Measurements from ENCODE around the gene NRXN3. TPM values are rescaled to one million over a fixed set of nuclear protein-coding genes. Genes with fewer than 3 reads are reported as not detected.

Gene NRXN3
- total and polyA plus RNA-seq, 4 donors, result 1.5 to 16.6 (median 7.7) TPM

GRCh38 chr14:78834766-78835451 is 664.7 kb downstream of the NRXN3 start:
- H3K36me3 ChIP-seq (ENCODE audit: control insufficient read depth in 1 of 2, insufficient read depth in 2 of 2, low read length in 1 of 2), result no peaks in the 10 kb centered on the region
- H3K4me3 ChIP-seq (ENCODE audit: low read length in 2 of 2), result no peak overlapping the region
- no peaks in the 10 kb centered on the region for H3K4me1 ChIP-seq (ENCODE audit: control insufficient read depth in 1 of 2, insufficient read depth in 2 of 2, low read length in 2 of 2)
- no peak for DNase-seq
- ATAC-seq (ENCODE audit: low FRiP score), result no peak
- no peak overlapping the region for H3K27ac ChIP-seq (ENCODE audit: low read depth in 1 of 2, low read length in 2 of 2)
- 24 to 28% methylated on average over 12 of the region's 12 CpGs for WGBS, 2 donors
- H3K9me3 ChIP-seq (ENCODE audit: control insufficient read depth, low read length), result no peaks in the 10 kb centered on the region
- intact Hi-C loops (cut with DNase I), result loop anchor here in 1 of 2 donors (5.0 kb wide), 1 partner anchor 968 kb away; no protein-coding TSS in a partner anchor
- no peaks in the 10 kb centered on the region for H3K27me3 ChIP-seq (ENCODE audit: control insufficient read depth in 1 of 2, insufficient read depth in 2 of 2, low read length in 1 of 2)

- peaks cover 1% of the 10 kb centered on the region for H3K9me3 ChIP-seq (ENCODE audit: control insufficient read depth, low read length)
- no peak overlapping the region for H3K27ac ChIP-seq (ENCODE audit: low read depth in 1 of 2, low read length in 2 of 2)
- H3K36me3 ChIP-seq (ENCODE audit: control insufficient read depth in 1 of 2, insufficient read depth in 2 of 2, low read length in 1 of 2), result no peaks in the 10 kb centered on the region
- no peaks in the 10 kb centered on the region for H3K27me3 ChIP-seq (ENCODE audit: control insufficient read depth in 1 of 2, insufficient read depth in 2 of 2, low read length in 1 of 2)
- H3K4me3 ChIP-seq (ENCODE audit: low read length in 2 of 2), result no peak overlapping the region
- no peak for ATAC-seq (ENCODE audit: low FRiP score)
- intact Hi-C loops (cut with DNase I), result loop anchor here in 1 of 2 donors (5.0 kb wide), 1 partner anchor 969 kb away; no protein-coding TSS in a partner anchor
- WGBS, 2 donors, result 64 to 65% methylated on average over 1 of the region's 1 CpG
- no peaks in the 10 kb centered on the region for H3K4me1 ChIP-seq (ENCODE audit: control insufficient read depth in 1 of 2, insufficient read depth in 2 of 2, low read length in 2 of 2)
- no peak for DNase-seq
These were observed 665.7 kb downstream of the NRXN3 start for GRCh38 chr14:78835909-78836308.

- ATAC-seq (ENCODE audit: low FRiP score), result no peak
- 8 to 11% methylated on average over 4 of the region's 4 CpGs for WGBS, 2 donors
- Histone ChIP-seq H3K27ac (ENCODE audit: low read depth in 1 of 2, low read length in 2 of 2) (no peak overlapping the region), H3K4me1 (ENCODE audit: control insufficient read depth in 1 of 2, insufficient read depth in 2 of 2, low read length in 2 of 2) (no peaks in the 10 kb centered on the region), H3K4me3 (ENCODE audit: low read length in 2 of 2) (no peak overlapping the region), H3K36me3 (ENCODE audit: control insufficient read depth in 1 of 2, insufficient read depth in 2 of 2, low read length in 1 of 2) (no peaks in the 10 kb centered on the region), H3K9me3 (ENCODE audit: control insufficient read depth, low read length) (peaks cover 1% of the 10 kb centered on the region), H3K27me3 (ENCODE audit: control insufficient read depth in 1 of 2, insufficient read depth in 2 of 2, low read length in 1 of 2) (no peaks in the 10 kb centered on the region)
- intact Hi-C loops (cut with DNase I), result loop anchor here in 1 of 2 donors (5.0 kb wide), 1 partner anchor 969 kb away; no protein-coding TSS in a partner anchor
- no peak for DNase-seq
These were observed 666.6 kb downstream of the NRXN3 start for GRCh38 chr14:78836777-78837176.

GRCh38 chr14:78838959-78839358 is 668.8 kb downstream of the NRXN3 start:
- DNase-seq (no peak), ATAC-seq (ENCODE audit: low FRiP score) (no peak)
- intact Hi-C loops (cut with DNase I), result loop anchor here in 1 of 2 donors (5.0 kb wide), 1 partner anchor 972 kb away; no protein-coding TSS in a partner anchor
- Histone ChIP-seq H3K4me3 (ENCODE audit: low read length in 2 of 2) (no peak overlapping the region), H3K9me3 (ENCODE audit: control insufficient read depth, low read length) (peaks cover 1% of the 10 kb centered on the region), H3K27me3 (ENCODE audit: control insufficient read depth in 1 of 2, insufficient read depth in 2 of 2, low read length in 1 of 2) (peaks cover 0 to 2% of the 10 kb centered on the region in 2 donors), H3K4me1 (ENCODE audit: control insufficient read depth in 1 of 2, insufficient read depth in 2 of 2, low read length in 2 of 2) (no peaks in the 10 kb centered on the region), H3K36me3 (ENCODE audit: control insufficient read depth in 1 of 2, insufficient read depth in 2 of 2, low read length in 1 of 2) (no peaks in the 10 kb centered on the region), H3K27ac (ENCODE audit: low read depth in 1 of 2, low read length in 2 of 2) (no peak overlapping the region)
- WGBS, 2 donors, result 70 to 74% methylated on average over 2 of the region's 2 CpGs

GRCh38 chr14:78840898-78841297 is 670.7 kb downstream of the NRXN3 start:
- Histone ChIP-seq H3K4me3 (ENCODE audit: low read length in 2 of 2) (no peak overlapping the region), H3K27ac (ENCODE audit: low read depth in 1 of 2, low read length in 2 of 2) (no peak overlapping the region), H3K36me3 (ENCODE audit: control insufficient read depth in 1 of 2, insufficient read depth in 2 of 2, low read length in 1 of 2) (no peaks in the 10 kb centered on the region), H3K27me3 (ENCODE audit: control insufficient read depth in 1 of 2, insufficient read depth in 2 of 2, low read length in 1 of 2) (peaks cover 0 to 3% of the 10 kb centered on the region in 2 donors), H3K9me3 (ENCODE audit: control insufficient read depth, low read length) (peaks cover 1% of the 10 kb centered on the region), H3K4me1 (ENCODE audit: control insufficient read depth in 1 of 2, insufficient read depth in 2 of 2, low read length in 2 of 2) (no peaks in the 10 kb centered on the region)
- intact Hi-C loops (cut with DNase I), result no loop called here
- ATAC-seq (ENCODE audit: low FRiP score), result no peak
- WGBS, 2 donors, result 34 to 63% methylated on average over 1 of the region's 1 CpG
- DNase-seq, result no peak

GRCh38 chr14:78847801-78848200 is 677.6 kb downstream of the NRXN3 start:
- H3K4me1 ChIP-seq (ENCODE audit: control insufficient read depth in 1 of 2, insufficient read depth in 2 of 2, low read length in 2 of 2), result no peaks in the 10 kb centered on the region
- no peak overlapping the region for H3K27ac ChIP-seq (ENCODE audit: low read depth in 1 of 2, low read length in 2 of 2)
- intact Hi-C loops (cut with DNase I), result no loop called here
- no peak for ATAC-seq (ENCODE audit: low FRiP score)
- 45 to 49% methylated on average over 3 of the region's 3 CpGs for WGBS, 2 donors
- H3K36me3 ChIP-seq (ENCODE audit: control insufficient read depth in 1 of 2, insufficient read depth in 2 of 2, low read length in 1 of 2), result no peaks in the 10 kb centered on the region
- no peaks in the 10 kb centered on the region for H3K9me3 ChIP-seq (ENCODE audit: control insufficient read depth, low read length)
- no peak for DNase-seq
- peaks cover 0 to 3% of the 10 kb centered on the region in 2 donors for H3K27me3 ChIP-seq (ENCODE audit: control insufficient read depth in 1 of 2, insufficient read depth in 2 of 2, low read length in 1 of 2)
- H3K4me3 ChIP-seq (ENCODE audit: low read length in 2 of 2), result no peak overlapping the region

- 23 to 24% methylated on average over 6 of the region's 6 CpGs for WGBS, 2 donors
- Histone ChIP-seq H3K27me3 (ENCODE audit: control insufficient read depth in 1 of 2, insufficient read depth in 2 of 2, low read length in 1 of 2) (peaks cover 0 to 3% of the 10 kb centered on the region in 2 donors), H3K9me3 (ENCODE audit: control insufficient read depth, low read length) (no peaks in the 10 kb centered on the region), H3K4me1 (ENCODE audit: control insufficient read depth in 1 of 2, insufficient read depth in 2 of 2, low read length in 2 of 2) (no peaks in the 10 kb centered on the region), H3K27ac (ENCODE audit: low read depth in 1 of 2, low read length in 2 of 2) (no peak overlapping the region), H3K4me3 (ENCODE audit: low read length in 2 of 2) (no peak overlapping the region), H3K36me3 (ENCODE audit: control insufficient read depth in 1 of 2, insufficient read depth in 2 of 2, low read length in 1 of 2) (no peaks in the 10 kb centered on the region)
- no peak for ATAC-seq (ENCODE audit: low FRiP score)
- no peak for DNase-seq
- intact Hi-C loops (cut with DNase I), result no loop called here
These were observed 678.2 kb downstream of the NRXN3 start for GRCh38 chr14:78848234-78848820.

- intact Hi-C loops (cut with DNase I), result no loop called here
- DNase-seq (no peak), ATAC-seq (ENCODE audit: low FRiP score) (no peak)
- WGBS, 2 donors, result 81 to 90% methylated on average over 2 of the region's 2 CpGs
- Histone ChIP-seq H3K4me3 (ENCODE audit: low read length in 2 of 2) (no peak overlapping the region), H3K4me1 (ENCODE audit: control insufficient read depth in 1 of 2, insufficient read depth in 2 of 2, low read length in 2 of 2) (no peaks in the 10 kb centered on the region), H3K27me3 (ENCODE audit: control insufficient read depth in 1 of 2, insufficient read depth in 2 of 2, low read length in 1 of 2) (no peaks in the 10 kb centered on the region), H3K27ac (ENCODE audit: low read depth in 1 of 2, low read length in 2 of 2) (no peak overlapping the region), H3K9me3 (ENCODE audit: control insufficient read depth, low read length) (no peaks in the 10 kb centered on the region), H3K36me3 (ENCODE audit: control insufficient read depth in 1 of 2, insufficient read depth in 2 of 2, low read length in 1 of 2) (no peaks in the 10 kb centered on the region)
These were observed 679.8 kb downstream of the NRXN3 start for GRCh38 chr14:78849952-78850351.

- Histone ChIP-seq H3K9me3 (ENCODE audit: control insufficient read depth, low read length) (no peaks in the 10 kb centered on the region), H3K4me1 (ENCODE audit: control insufficient read depth in 1 of 2, insufficient read depth in 2 of 2, low read length in 2 of 2) (no peaks in the 10 kb centered on the region), H3K36me3 (ENCODE audit: control insufficient read depth in 1 of 2, insufficient read depth in 2 of 2, low read length in 1 of 2) (no peaks in the 10 kb centered on the region), H3K4me3 (ENCODE audit: low read length in 2 of 2) (no peak overlapping the region), H3K27ac (ENCODE audit: low read depth in 1 of 2, low read length in 2 of 2) (no peak overlapping the region), H3K27me3 (ENCODE audit: control insufficient read depth in 1 of 2, insufficient read depth in 2 of 2, low read length in 1 of 2) (no peaks in the 10 kb centered on the region)
- 17 to 29% methylated on average over 3 of the region's 3 CpGs for WGBS, 2 donors
- no peak for ATAC-seq (ENCODE audit: low FRiP score)
- no peak for DNase-seq
- intact Hi-C loops (cut with DNase I), result no loop called here
These were observed 681.0 kb downstream of the NRXN3 start for GRCh38 chr14:78851189-78851588.
